Ishikawa (cell line): ENCODE data around the gene USP40.

ENCODE experiments used
- CEBPB ChIP-seq: IDR thresholded peaks from 2 replicates; pipeline ENCODE4 v1.6.1; 2012
- CREB1 ChIP-seq: IDR thresholded peaks from 2 replicates; pipeline ENCODE4 v1.6.1; 2012; ENCODE audit warnings: low read depth
- EGR1 ChIP-seq: IDR thresholded peaks from 2 replicates; pipeline ENCODE4 v1.6.1; 2012
- EP300 ChIP-seq: IDR thresholded peaks from 2 replicates; pipeline ENCODE4 v1.6.1; 2012; ENCODE audit warnings: borderline replicate concordance
- FOXM1 ChIP-seq: IDR thresholded peaks from 2 replicates; pipeline ENCODE4 v1.6.1; 2012; ENCODE audit warnings: low read depth, borderline replicate concordance
- MAX ChIP-seq: IDR thresholded peaks from 2 replicates; pipeline ENCODE4 v1.6.1; 2012
- NFIC ChIP-seq: IDR thresholded peaks from 2 replicates; pipeline ENCODE4 v1.6.1; 2012
- RAD21 ChIP-seq: IDR thresholded peaks from 2 replicates; pipeline ENCODE4 v1.6.1; 2012; ENCODE audit warnings: low read depth
- TAF1 ChIP-seq: IDR thresholded peaks from 2 replicates; pipeline ENCODE4 v1.6.1; 2012; ENCODE audit warnings: low read depth, mild to moderate bottlenecking
- TCF12 ChIP-seq: IDR thresholded peaks from 2 replicates; pipeline ENCODE4 v1.6.1; 2012; ENCODE audit warnings: low read depth
- TEAD4 ChIP-seq: IDR thresholded peaks from 2 replicates; pipeline ENCODE4 v1.6.1; 2012
- YY1 ChIP-seq: IDR thresholded peaks from 2 replicates; pipeline ENCODE4 v1.6.1; 2012; ENCODE audit warnings: low read depth
- ZBTB7A ChIP-seq: IDR thresholded peaks from 2 replicates; pipeline ENCODE4 v1.6.1; 2012; ENCODE audit warnings: low read depth
- TF ChIP-seq, protein P1 (sequence below): IDR thresholded peaks from 2 replicates; pipeline ENCODE4 v1.6.1; 2012
- TF ChIP-seq, protein P2 (sequence below): IDR thresholded peaks from 2 replicates; pipeline ENCODE4 v1.6.1; 2012; ENCODE audit warnings: low read depth, mild to moderate bottlenecking

Gene USP40

DNA sequence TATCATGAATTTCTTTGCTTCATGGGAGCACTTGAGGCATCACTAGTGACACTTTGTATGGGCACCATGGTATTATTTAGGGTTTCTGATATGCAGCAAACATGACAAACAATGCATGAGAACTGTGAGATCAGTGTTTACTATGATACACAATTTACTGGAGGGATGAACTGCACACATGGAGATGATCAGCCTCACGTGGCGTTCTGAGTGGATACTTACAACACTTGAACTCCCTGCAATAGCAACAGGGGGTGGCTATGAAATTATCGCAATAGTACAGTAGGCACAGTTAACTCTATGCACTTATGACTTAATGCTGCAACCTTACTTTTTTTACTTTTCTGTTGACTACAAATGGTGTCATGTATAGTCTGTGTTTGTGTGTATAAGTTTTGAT, 32.4 kb upstream of the USP40 start:
- TF ChIP-seq EP300 = no peak
- no peak for TF ChIP-seq FOXM1
- TF ChIP-seq YY1 = no peak

DNA sequence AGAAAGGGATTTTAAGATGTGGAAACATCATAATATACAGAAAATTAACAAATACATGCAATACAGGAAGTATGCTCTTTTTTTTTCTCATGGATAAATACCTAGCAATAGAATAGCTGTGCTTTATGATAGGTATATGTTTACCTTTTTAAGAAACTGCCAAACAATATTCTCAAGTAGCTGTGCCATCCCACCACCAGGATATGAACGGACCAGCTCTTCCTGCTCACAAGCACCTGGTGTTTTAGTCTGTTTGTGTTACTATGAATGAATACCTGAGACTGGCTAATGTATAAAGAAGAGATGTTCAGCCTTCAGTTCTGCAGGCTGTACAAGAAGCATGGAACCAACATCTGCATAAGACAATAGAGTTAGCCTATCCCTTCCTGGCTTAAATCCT, 30.9 kb upstream of the USP40 start:
- TF ChIP-seq MAX (no peak), TCF12 (no peak), FOXM1 (no peak), TAF1 (no peak), RAD21 (no peak), EGR1 (no peak)

GRCh38 chr2:233593201-233593600, 26.6 kb upstream of the USP40 start:
- TF ChIP-seq EP300 (no peak), MAX (no peak), TCF12 (no peak), TAF1 (no peak), RAD21 (no peak), YY1 (no peak), ZBTB7A (no peak), CREB1 (no peak), TEAD4 (no peak), CEBPB (no peak), FOXM1 (no peak), NFIC (no peak), EGR1 (no peak)
- TF ChIP-seq, protein P1, sequence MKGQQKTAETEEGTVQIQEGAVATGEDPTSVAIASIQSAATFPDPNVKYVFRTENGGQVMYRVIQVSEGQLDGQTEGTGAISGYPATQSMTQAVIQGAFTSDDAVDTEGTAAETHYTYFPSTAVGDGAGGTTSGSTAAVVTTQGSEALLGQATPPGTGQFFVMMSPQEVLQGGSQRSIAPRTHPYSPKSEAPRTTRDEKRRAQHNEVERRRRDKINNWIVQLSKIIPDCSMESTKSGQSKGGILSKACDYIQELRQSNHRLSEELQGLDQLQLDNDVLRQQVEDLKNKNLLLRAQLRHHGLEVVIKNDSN = no peak
- TF ChIP-seq, protein P2, sequence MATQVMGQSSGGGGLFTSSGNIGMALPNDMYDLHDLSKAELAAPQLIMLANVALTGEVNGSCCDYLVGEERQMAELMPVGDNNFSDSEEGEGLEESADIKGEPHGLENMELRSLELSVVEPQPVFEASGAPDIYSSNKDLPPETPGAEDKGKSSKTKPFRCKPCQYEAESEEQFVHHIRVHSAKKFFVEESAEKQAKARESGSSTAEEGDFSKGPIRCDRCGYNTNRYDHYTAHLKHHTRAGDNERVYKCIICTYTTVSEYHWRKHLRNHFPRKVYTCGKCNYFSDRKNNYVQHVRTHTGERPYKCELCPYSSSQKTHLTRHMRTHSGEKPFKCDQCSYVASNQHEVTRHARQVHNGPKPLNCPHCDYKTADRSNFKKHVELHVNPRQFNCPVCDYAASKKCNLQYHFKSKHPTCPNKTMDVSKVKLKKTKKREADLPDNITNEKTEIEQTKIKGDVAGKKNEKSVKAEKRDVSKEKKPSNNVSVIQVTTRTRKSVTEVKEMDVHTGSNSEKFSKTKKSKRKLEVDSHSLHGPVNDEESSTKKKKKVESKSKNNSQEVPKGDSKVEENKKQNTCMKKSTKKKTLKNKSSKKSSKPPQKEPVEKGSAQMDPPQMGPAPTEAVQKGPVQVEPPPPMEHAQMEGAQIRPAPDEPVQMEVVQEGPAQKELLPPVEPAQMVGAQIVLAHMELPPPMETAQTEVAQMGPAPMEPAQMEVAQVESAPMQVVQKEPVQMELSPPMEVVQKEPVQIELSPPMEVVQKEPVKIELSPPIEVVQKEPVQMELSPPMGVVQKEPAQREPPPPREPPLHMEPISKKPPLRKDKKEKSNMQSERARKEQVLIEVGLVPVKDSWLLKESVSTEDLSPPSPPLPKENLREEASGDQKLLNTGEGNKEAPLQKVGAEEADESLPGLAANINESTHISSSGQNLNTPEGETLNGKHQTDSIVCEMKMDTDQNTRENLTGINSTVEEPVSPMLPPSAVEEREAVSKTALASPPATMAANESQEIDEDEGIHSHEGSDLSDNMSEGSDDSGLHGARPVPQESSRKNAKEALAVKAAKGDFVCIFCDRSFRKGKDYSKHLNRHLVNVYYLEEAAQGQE = no peak

GRCh38 chr2:233588400-233588799, 21.8 kb upstream of the USP40 start:
- TF ChIP-seq RAD21 = no peak
- no peak for TF ChIP-seq TCF12
- no peak for TF ChIP-seq TAF1
- TF ChIP-seq, protein P2 = no peak
- TF ChIP-seq TEAD4 = no peak
- no peak for TF ChIP-seq CEBPB
- TF ChIP-seq EP300 = no peak

GRCh38 chr2:233584210-233584609, 17.6 kb upstream of the USP40 start:
- TF ChIP-seq EGR1 (no peak), TCF12 (no peak), CEBPB (no peak), ZBTB7A (no peak), EP300 (no peak)
- TF ChIP-seq, protein P1 = no peak
- TF ChIP-seq, protein P2 = no peak

GRCh38 chr2:233572468-233572867, 5.9 kb upstream of the USP40 start:
- TF ChIP-seq RAD21 (no peak), TCF12 (no peak), CEBPB (no peak), FOXM1 (no peak), YY1 (no peak), EGR1 (no peak), EP300 (no peak)
